Gastrocnemius medialis (tissue), 4 donors: ENCODE results near the gene CLIP4. TPM values are rescaled to one million over a fixed set of nuclear protein-coding genes. Genes with fewer than 3 reads are reported as not detected.

Experiments used
- ATAC-seq, 2 donors: fragments of 150-250 bp; one replicate each; pipeline ENCODE4 v1.9.1; 2016
- DNase-seq, 2 donors: peaks; one replicate each; pipeline ENCODE4 v3.0.0-alpha.2; 2019
- H3K27ac ChIP-seq, 4 donors: fragments of 200-600 bp; sonication (generic); 1 replicate in 1 of 4; 2 replicates in 3 of 4; pipeline ENCODE4 v1.5.1; 2016 to 2018; ENCODE audit warnings: mild to moderate bottlenecking in 2 of 4, moderate library complexity in 1 of 4
- H3K27me3 ChIP-seq, 3 donors: fragments of 200-600 bp; sonication (generic) in 2 of 3; 1 replicate in 1 of 3; 2 replicates in 2 of 3; pipeline versions ENCODE4 v1.5.1 to v1.6.0; 2016 to 2019; ENCODE audit warnings: mild to moderate bottlenecking in 1 of 3, moderate library complexity in 1 of 3
- H3K36me3 ChIP-seq, 2 donors: fragments of 200-600 bp; sonication (generic) in 1 of 2; one replicate each; pipeline ENCODE4 v1.5.1; 2017 to 2018
- H3K4me1 ChIP-seq, 2 donors: fragments of 200-600 bp; sonication (generic) in 1 of 2; one replicate each; pipeline ENCODE4 v1.5.1; 2016 to 2017; ENCODE audit warnings: mild to moderate bottlenecking in 2 of 2
- H3K4me3 ChIP-seq, 4 donors: fragments of 200-600 bp; sonication (generic) in 3 of 4; 1 replicate in 1 of 4; 2 replicates in 3 of 4; pipeline ENCODE4 v1.5.1; 2016 to 2019; ENCODE audit warnings: mild to moderate bottlenecking in 2 of 4
- H3K9me3 ChIP-seq, 3 donors: fragments of 200-600 bp; sonication (generic) in 2 of 3; 1 replicate in 1 of 3; 2 replicates in 2 of 3; pipeline ENCODE4 v1.5.1; 2016 to 2019
- POLR2A ChIP-seq, 2 donors: fragments of 450-650 bp; IDR thresholded peaks; one replicate each; pipeline ENCODE4 v1.6.1; 2017; ENCODE audit warnings: antibody characterized with exemption in 2 of 2, mild to moderate bottlenecking in 2 of 2, moderate library complexity in 2 of 2
- in situ Hi-C, 4 donors: fragments of 200-750 bp; cut with MboI; loops; one replicate each; pipeline versions ENCODE4 v1.15.0 to v1.8.0; 2017; ENCODE audit warnings: low sequenced_read_pairs in 4 of 4
- intact Hi-C: fragments of 100-400 bp; cut with DNase I; formaldehyde crosslinking; loops from one replicate; pipeline ENCODE4 v1.15.1; 2023; ENCODE audit warnings: low total_unique reads
- total RNA-seq, 4 donors: library from RNA; depleted of rRNA; stranded (reverse); fragments of >200 nt; gene quantifications; one replicate each; pipeline versions ENCODE4 v1.1.0 to v1.2.3, GENCODE V29; 2016
- TF ChIP-seq, protein P1 (sequence below), 5 experiments: fragments of 450-650 bp in 3 of 5; fragments of 200-600 bp in 2 of 5; sonication (generic) in 2 of 5; IDR thresholded peaks in 4 of 5; conservative IDR thresholded peaks in 1 of 5; 1 replicate in 4 of 5; 2 replicates in 1 of 5; pipeline ENCODE4 v1.5.1; 2016 to 2019; ENCODE audit warnings: antibody characterized with exemption in 5 of 5, mild to moderate bottlenecking in 3 of 5, moderate library complexity in 3 of 5

The CLIP4 gene
- total RNA-seq, 4 donors from 2014 or later = 200 to 422 (median 265) TPM

DNA sequence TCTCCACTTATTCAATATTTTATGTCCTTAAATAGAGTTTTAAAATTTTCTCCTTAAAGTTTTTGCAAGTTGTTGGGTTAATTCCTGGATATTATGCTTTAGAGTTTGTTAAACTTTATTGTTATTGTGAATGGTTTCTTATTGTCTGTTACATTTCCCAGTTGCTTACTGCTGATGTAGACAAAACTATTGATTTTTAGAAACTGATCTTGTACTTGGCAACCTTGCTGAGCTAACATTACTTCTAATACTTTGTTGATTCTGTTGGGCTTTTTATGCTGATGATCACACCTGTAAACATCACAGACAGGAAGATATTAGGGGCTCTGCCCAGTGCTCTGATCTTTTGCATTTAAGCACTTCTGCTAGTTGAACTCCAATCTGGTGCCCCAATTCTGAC is 2.8 kb upstream of the CLIP4 start:
- no peak for DNase-seq
- no peaks in the 10 kb centered on the region for H3K36me3 ChIP-seq
- no peak for ATAC-seq
- H3K9me3 ChIP-seq = no peaks in the 10 kb centered on the region
- intact Hi-C loops = loop anchor here (2.0 to 10.0 kb wide), 4 partner anchors 65 to 718 kb away; partner anchors contain the start of gene FOSL2
- H3K27ac ChIP-seq = peak overlapping the region; percentile 70 to 94 (median 89)
- peaks cover 8 to 26% of the 10 kb centered on the region in 2 donors for H3K4me1 ChIP-seq
- in situ Hi-C loops = loop anchor here in 1 of 4 donors (10.0 kb wide), 1 partner anchor 98 kb away; no protein-coding TSS in a partner anchor
- H3K27me3 ChIP-seq = no peaks in the 10 kb centered on the region
- no peak for TF ChIP-seq POLR2A (IDR thresholded peaks at IDR 0.05)
- TF ChIP-seq, protein P1, sequence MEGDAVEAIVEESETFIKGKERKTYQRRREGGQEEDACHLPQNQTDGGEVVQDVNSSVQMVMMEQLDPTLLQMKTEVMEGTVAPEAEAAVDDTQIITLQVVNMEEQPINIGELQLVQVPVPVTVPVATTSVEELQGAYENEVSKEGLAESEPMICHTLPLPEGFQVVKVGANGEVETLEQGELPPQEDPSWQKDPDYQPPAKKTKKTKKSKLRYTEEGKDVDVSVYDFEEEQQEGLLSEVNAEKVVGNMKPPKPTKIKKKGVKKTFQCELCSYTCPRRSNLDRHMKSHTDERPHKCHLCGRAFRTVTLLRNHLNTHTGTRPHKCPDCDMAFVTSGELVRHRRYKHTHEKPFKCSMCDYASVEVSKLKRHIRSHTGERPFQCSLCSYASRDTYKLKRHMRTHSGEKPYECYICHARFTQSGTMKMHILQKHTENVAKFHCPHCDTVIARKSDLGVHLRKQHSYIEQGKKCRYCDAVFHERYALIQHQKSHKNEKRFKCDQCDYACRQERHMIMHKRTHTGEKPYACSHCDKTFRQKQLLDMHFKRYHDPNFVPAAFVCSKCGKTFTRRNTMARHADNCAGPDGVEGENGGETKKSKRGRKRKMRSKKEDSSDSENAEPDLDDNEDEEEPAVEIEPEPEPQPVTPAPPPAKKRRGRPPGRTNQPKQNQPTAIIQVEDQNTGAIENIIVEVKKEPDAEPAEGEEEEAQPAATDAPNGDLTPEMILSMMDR (IDR thresholded peaks at IDR 0.05 in 4 of 5, conservative IDR thresholded peaks at IDR 0.05 in 1 of 5) = no peak
- no peak overlapping the region for H3K4me3 ChIP-seq

DNA sequence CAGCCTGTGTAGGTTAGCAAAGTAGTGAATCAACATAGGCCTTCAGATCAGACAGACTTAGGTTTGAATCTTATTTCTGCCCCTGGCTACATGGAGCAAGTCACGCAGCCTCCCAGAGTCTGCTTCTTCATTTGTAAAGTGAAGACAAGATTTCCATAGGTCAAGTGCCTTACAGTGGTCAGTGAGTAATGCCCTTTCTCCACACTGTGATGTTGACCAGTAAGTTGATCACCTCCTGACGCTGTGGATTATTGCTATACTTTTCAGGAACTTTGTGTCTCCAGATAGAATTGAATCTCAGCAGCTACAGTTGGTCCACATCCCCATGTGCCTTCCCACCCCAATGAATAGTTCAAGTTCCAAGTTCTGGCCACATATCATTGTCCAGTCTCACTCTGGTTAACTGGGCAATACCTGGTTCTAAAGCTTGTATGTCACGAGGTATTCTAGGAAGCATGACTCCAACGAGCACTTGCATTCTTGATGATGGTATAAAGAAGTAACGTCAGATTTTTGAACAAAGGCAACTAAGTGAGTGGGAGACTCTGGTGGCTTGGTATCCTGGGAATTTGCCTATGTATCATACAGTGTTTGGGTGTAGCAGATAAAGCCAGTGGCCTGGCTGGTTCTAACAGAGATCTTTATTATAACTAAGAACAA is 2.1 kb upstream of the CLIP4 start:
- DNase-seq = peak in 1 of 2 donors; percentile 48
- ATAC-seq = peak; percentile 19 to 35
- in situ Hi-C loops = loop anchor here in 1 of 4 donors (10.0 kb wide), 1 partner anchor 98 kb away; no protein-coding TSS in a partner anchor
- Histone ChIP-seq H3K9me3 (no peaks in the 10 kb centered on the region), H3K4me3 (peak overlapping the region in 1 of 4 donors; percentile 75), H3K4me1 (peaks cover 15 to 33% of the 10 kb centered on the region in 2 donors), H3K27ac (peak overlapping the region; percentile 85 to 94 (median 93)), H3K27me3 (no peaks in the 10 kb centered on the region), H3K36me3 (no peaks in the 10 kb centered on the region)
- intact Hi-C loops = loop anchor here (2.0 to 10.0 kb wide), 4 partner anchors 64 to 718 kb away; partner anchors contain the start of gene FOSL2
- TF ChIP-seq, protein P1 (IDR thresholded peaks at IDR 0.05 in 4 of 5, conservative IDR thresholded peaks at IDR 0.05 in 1 of 5) = no peak
- TF ChIP-seq POLR2A (IDR thresholded peaks at IDR 0.05) = peak; percentile 65 to 70

DNA sequence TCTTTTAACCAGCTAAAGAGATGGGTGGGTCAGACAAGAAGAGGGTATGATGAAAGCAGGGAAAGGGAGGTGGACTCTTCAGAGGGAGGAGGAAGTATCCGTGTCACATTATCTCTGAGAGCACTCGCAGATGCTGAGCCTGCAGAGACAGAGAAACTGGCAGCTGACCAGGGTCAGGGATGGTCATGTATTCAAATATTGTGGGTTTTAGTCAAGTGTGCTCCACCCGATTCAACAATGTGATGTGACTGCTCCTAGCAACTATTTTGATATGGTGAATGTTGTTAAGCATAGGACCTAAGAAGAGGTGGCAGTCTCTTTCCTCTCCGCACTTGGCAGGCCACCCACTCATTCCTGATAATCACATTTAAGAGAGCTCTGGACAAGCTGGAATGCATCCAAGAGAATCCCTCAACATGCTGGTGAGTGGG is 1.3 kb upstream of the CLIP4 start:
- ATAC-seq (peak in 1 of 2 donors; percentile 9), DNase-seq (peak; percentile 41 to 62)
- peaks cover 23 to 40% of the 10 kb centered on the region in 2 donors for H3K4me1 ChIP-seq
- TF ChIP-seq, protein P1 (IDR thresholded peaks at IDR 0.05 in 4 of 5, conservative IDR thresholded peaks at IDR 0.05 in 1 of 5) = no peak
- peak; percentile 37 to 55 for TF ChIP-seq POLR2A (IDR thresholded peaks at IDR 0.05)
- peak overlapping the region in 2 of 4 donors; percentile 70 to 75 for H3K4me3 ChIP-seq
- in situ Hi-C loops (loop anchor here in 1 of 4 donors (10.0 kb wide), 1 partner anchor 99 kb away; no protein-coding TSS in a partner anchor), intact Hi-C loops (loop anchor here (2.0 to 10.0 kb wide), 6 partner anchors 51 to 719 kb away; partner anchors contain the start of gene FOSL2)
- H3K27me3 ChIP-seq = no peaks in the 10 kb centered on the region
- no peaks in the 10 kb centered on the region for H3K36me3 ChIP-seq
- H3K27ac ChIP-seq = peak overlapping the region; percentile 85 to 94 (median 93)
- no peaks in the 10 kb centered on the region for H3K9me3 ChIP-seq

DNA sequence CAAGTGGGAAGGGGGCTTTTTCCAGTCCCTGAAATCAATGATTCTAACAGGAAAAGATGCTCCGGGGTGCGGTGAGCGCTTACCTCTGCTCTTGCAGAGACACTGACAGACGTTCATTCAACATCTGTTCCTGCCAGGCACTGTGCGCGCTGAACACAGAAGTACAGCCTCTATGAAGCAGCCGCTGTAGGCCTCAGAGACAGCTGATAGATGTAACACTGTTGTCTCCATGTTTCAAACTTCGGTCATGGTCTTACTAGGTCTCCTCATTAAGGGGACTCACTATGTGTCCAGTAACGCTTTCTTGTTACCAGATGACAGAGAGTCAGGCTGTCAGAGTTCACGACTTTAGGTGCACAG is 649 bp upstream of the CLIP4 start:
- Histone ChIP-seq H3K9me3 (no peaks in the 10 kb centered on the region), H3K27ac (peak overlapping the region; percentile 85 to 94 (median 93)), H3K4me3 (peak overlapping the region; percentile 60 to 75 (median 70)), H3K4me1 (peaks cover 29 to 46% of the 10 kb centered on the region in 2 donors), H3K36me3 (no peaks in the 10 kb centered on the region), H3K27me3 (no peaks in the 10 kb centered on the region)
- intact Hi-C loops (loop anchor here (2.0 to 10.0 kb wide), 4 partner anchors 50 to 720 kb away; partner anchors contain the start of gene FOSL2), in situ Hi-C loops (loop anchor here in 1 of 4 donors (10.0 kb wide), 1 partner anchor 100 kb away; no protein-coding TSS in a partner anchor)
- no peak for DNase-seq
- ATAC-seq = peak in 1 of 2 donors; percentile 1
- TF ChIP-seq, protein P1 (IDR thresholded peaks at IDR 0.05 in 4 of 5, conservative IDR thresholded peaks at IDR 0.05 in 1 of 5) = no peak
- no peak for TF ChIP-seq POLR2A (IDR thresholded peaks at IDR 0.05)
